Suprapubic skin (tissue), 4 donors: Measurements from ENCODE around the gene MUC4. TPM values are rescaled to one million over a fixed set of nuclear protein-coding genes. Genes with fewer than 3 reads are reported as not detected.
A peak's percentile ranks its signal among the peaks of the same experiment; 100 is the strongest.

Experiments
- DNase-seq, 2 donors: peaks; one replicate each; pipeline ENCODE4 v3.0.0-alpha.2; 2019; ENCODE audit warnings: low spot score in 2 of 2
- H3K27ac ChIP-seq: fragments of 200-600 bp; sonication (generic); one replicate; pipeline ENCODE4 v1.5.1; 2019
- H3K27me3 ChIP-seq: fragments of 200-600 bp; sonication (generic); one replicate; pipeline ENCODE4 v1.5.1; 2019
- H3K36me3 ChIP-seq: fragments of 200-600 bp; sonication (generic); one replicate; pipeline ENCODE4 v1.5.1; 2019
- H3K4me1 ChIP-seq: fragments of 200-600 bp; sonication (generic); one replicate; pipeline ENCODE4 v1.5.1; 2019
- H3K4me3 ChIP-seq: fragments of 200-600 bp; sonication (generic); one replicate; pipeline ENCODE4 v1.5.1; 2019; ENCODE audit warnings: mild to moderate bottlenecking
- H3K9me3 ChIP-seq: fragments of 200-600 bp; sonication (generic); one replicate; pipeline ENCODE4 v1.5.1; 2019
- CTCF ChIP-seq, 2 donors: fragments of 200-600 bp in 1 of 2; fragments of 450-650 bp in 1 of 2; sonication (generic) in 1 of 2; IDR thresholded peaks; one replicate each; pipeline ENCODE4 v1.5.1; 2016 to 2019; ENCODE audit warnings: antibody characterized with exemption in 2 of 2, mild to moderate bottlenecking in 1 of 2, moderate library complexity in 1 of 2
- EP300 ChIP-seq: sonication (generic); formaldehyde crosslinking; IDR thresholded peaks from one replicate; pipeline ENCODE4 v1.6.1; 2017; ENCODE audit warnings: antibody characterized with exemption
- POLR2A ChIP-seq, 2 donors: fragments of 450-650 bp; IDR thresholded peaks; one replicate each; pipeline ENCODE4 v1.6.1; 2017; ENCODE audit warnings: antibody characterized with exemption in 2 of 2, mild to moderate bottlenecking in 2 of 2, moderate library complexity in 2 of 2
- POLR2AphosphoS5 ChIP-seq, 3 donors: sonication (generic); formaldehyde crosslinking; IDR thresholded peaks; one replicate each; pipeline ENCODE4 v1.6.1; 2017; ENCODE audit warnings: antibody characterized with exemption in 3 of 3
- WGBS: methylation state at CpG from one replicate; pipeline ENCODE4 v1.1.5; 2018; 5-methylcytosine and 5-hydroxymethylcytosine counted together
- total RNA-seq, 4 donors: library from RNA; depleted of rRNA; stranded (reverse); fragments of >200 nt; gene quantifications; one replicate each; pipeline ENCODE4 v1.1.0, GENCODE V29; 2016

MUC4 gene
- total RNA-seq, 4 donors from 2014 or later, result not detected

GRCh38 chr3:195815169-195815771 lies 3.5 kb upstream of the MUC4 start:
- Histone ChIP-seq H3K27ac (no peak overlapping the region), H3K36me3 (no peaks in the 10 kb centered on the region), H3K4me3 (no peak overlapping the region), H3K27me3 (peaks cover 35% of the 10 kb centered on the region), H3K4me1 (no peaks in the 10 kb centered on the region), H3K9me3 (no peaks in the 10 kb centered on the region)
- TF ChIP-seq POLR2AphosphoS5 (IDR thresholded peaks at IDR 0.05) (no peak), EP300 (no peak), CTCF (IDR thresholded peaks at IDR 0.05) (no peak), POLR2A (IDR thresholded peaks at IDR 0.05) (no peak)
- peak in 1 of 2 donors; percentile 49 for DNase-seq
- 76% methylated on average over 14 of the region's 18 CpGs for WGBS

GRCh38 chr3:195813916-195814640 lies 2.3 kb upstream of the MUC4 start:
- H3K4me3 ChIP-seq, result no peak overlapping the region
- peak in 1 of 2 donors; percentile 5 for DNase-seq
- H3K27ac ChIP-seq, result no peak overlapping the region
- H3K36me3 ChIP-seq, result no peaks in the 10 kb centered on the region
- H3K4me1 ChIP-seq, result no peaks in the 10 kb centered on the region
- H3K9me3 ChIP-seq, result no peaks in the 10 kb centered on the region
- H3K27me3 ChIP-seq, result peaks cover 36% of the 10 kb centered on the region
- 91% methylated on average over 24 of the region's 24 CpGs for WGBS
- no peak for TF ChIP-seq POLR2AphosphoS5 (IDR thresholded peaks at IDR 0.05)
- no peak for TF ChIP-seq POLR2A (IDR thresholded peaks at IDR 0.05)
- no peak for TF ChIP-seq EP300
- TF ChIP-seq CTCF (IDR thresholded peaks at IDR 0.05), result no peak

- H3K4me3 ChIP-seq, result no peak overlapping the region
- TF ChIP-seq CTCF (IDR thresholded peaks at IDR 0.05) (no peak), POLR2AphosphoS5 (IDR thresholded peaks at IDR 0.05) (no peak), EP300 (no peak), POLR2A (IDR thresholded peaks at IDR 0.05) (no peak)
- H3K36me3 ChIP-seq, result no peaks in the 10 kb centered on the region
- 82% methylated on average over 7 of the region's 20 CpGs for WGBS
- H3K4me1 ChIP-seq, result no peaks in the 10 kb centered on the region
- H3K27ac ChIP-seq, result no peak overlapping the region
- no peaks in the 10 kb centered on the region for H3K9me3 ChIP-seq
- peaks cover 36% of the 10 kb centered on the region for H3K27me3 ChIP-seq
- DNase-seq, result peak in 1 of 2 donors; percentile 43
Observed at GRCh38 chr3:195812366-195812765, 637 bp upstream of the MUC4 start.

GRCh38 chr3:195810455-195810845 lies 1.3 kb downstream of the MUC4 start:
- H3K27ac ChIP-seq, result no peak overlapping the region
- peaks cover 36% of the 10 kb centered on the region for H3K27me3 ChIP-seq
- no peaks in the 10 kb centered on the region for H3K9me3 ChIP-seq
- DNase-seq, result no peak
- no peaks in the 10 kb centered on the region for H3K36me3 ChIP-seq
- no peak for TF ChIP-seq POLR2AphosphoS5 (IDR thresholded peaks at IDR 0.05)
- TF ChIP-seq CTCF (IDR thresholded peaks at IDR 0.05), result no peak
- TF ChIP-seq POLR2A (IDR thresholded peaks at IDR 0.05), result no peak
- no peak for TF ChIP-seq EP300
- H3K4me1 ChIP-seq, result no peaks in the 10 kb centered on the region
- no peak overlapping the region for H3K4me3 ChIP-seq
- 81% methylated on average over 16 of the region's 19 CpGs for WGBS

- Histone ChIP-seq H3K9me3 (no peaks in the 10 kb centered on the region), H3K27ac (no peak overlapping the region), H3K4me1 (no peaks in the 10 kb centered on the region), H3K27me3 (peaks cover 36% of the 10 kb centered on the region), H3K36me3 (no peaks in the 10 kb centered on the region), H3K4me3 (no peak overlapping the region)
- TF ChIP-seq EP300 (no peak), POLR2A (IDR thresholded peaks at IDR 0.05) (no peak), CTCF (IDR thresholded peaks at IDR 0.05) (no peak)
- 81% methylated on average over 21 of the region's 22 CpGs for WGBS
- DNase-seq, result no peak
Observed at GRCh38 chr3:195809796-195810454, 1.8 kb downstream of the MUC4 start.
